HEK293 (cell line): Measurements from ENCODE around the gene FOXF2.

Experiments used
- CTCF ChIA-PET: fragments of 350-600 bp; formaldehyde crosslinking; extraction: SDS; loops from one replicate; lab custom pipeline; 2021; ENCODE audit warnings: antibody characterized with exemption; lab: Yijun Ruan, JAX
- POLR2A ChIA-PET: fragments of 300-600 bp; formaldehyde crosslinking; extraction: SDS; loops from one replicate; lab custom pipeline; 2020; ENCODE audit warnings: antibody characterized with exemption, inconsistent platforms; lab: Yijun Ruan, JAX
- H3K27ac ChIP-seq: fragments of 200-500 bp; sonication (Bioruptor generic); 2 replicates; pipeline ENCODE4 v1.5.1; 2014; ENCODE audit warnings: low read depth, low read length, control low read depth, inconsistent platforms; ENCODE audit errors: extremely low read depth
- H3K36me3 ChIP-seq, 2 experiments: fragments of 200-500 bp in 1 of 2; sonication (Bioruptor generic) in 1 of 2; 1 replicate in 1 of 2; 2 replicates in 1 of 2; pipeline ENCODE4 v1.5.1; 2014 to 2017; ENCODE audit warnings: inconsistent platforms in 2 of 2, low read length in 2 of 2; ENCODE audit not compliant: control insufficient read depth in 2 of 2, insufficient read depth in 1 of 2
- H3K4me1 ChIP-seq: fragments of 200-500 bp; sonication (Bioruptor generic); 2 replicates; pipeline ENCODE4 v1.5.1; 2014; ENCODE audit warnings: mild to moderate bottlenecking, low read length, inconsistent platforms; ENCODE audit not compliant: control insufficient read depth, insufficient read depth
- H3K4me3 ChIP-seq: 2 replicates; pipeline ENCODE4 v1.5.1; 2011; ENCODE audit warnings: low read depth, mild to moderate bottlenecking, control low read depth, low read length, moderate library complexity
- H3K9me3 ChIP-seq: fragments of 200-500 bp; sonication (Bioruptor generic); 2 replicates; pipeline ENCODE4 v1.5.1; 2014; ENCODE audit warnings: low read depth, low read length, inconsistent platforms; ENCODE audit not compliant: control insufficient read depth, insufficient read depth
- KLF10 ChIP-seq: fragments of 450-650 bp; IDR thresholded peaks from 2 replicates; pipeline ENCODE4 v1.5.1; 2018; ENCODE audit warnings: missing biosample characterization, mild to moderate bottlenecking, missing genetic modification characterization
- KLF8 ChIP-seq: fragments of 450-650 bp; formaldehyde crosslinking; IDR thresholded peaks from 2 replicates; pipeline ENCODE4 v1.5.1; 2016; ENCODE audit warnings: missing biosample characterization, missing genetic modification characterization
- SP3 ChIP-seq: fragments of 450-650 bp; formaldehyde crosslinking; IDR thresholded peaks from 2 replicates; pipeline ENCODE4 v1.5.1; 2016; ENCODE audit warnings: missing biosample characterization, missing genetic modification characterization
- TRIM28 ChIP-seq: IDR thresholded peaks from 2 replicates; pipeline ENCODE4 v1.6.1; 2011; ENCODE audit warnings: low read length, control low read depth, borderline replicate concordance
- YY1 ChIP-seq: fragments of 450-650 bp; formaldehyde crosslinking; IDR thresholded peaks from 2 replicates; pipeline ENCODE4 v1.5.1; 2018; ENCODE audit warnings: missing biosample characterization, missing genetic modification characterization
- ZNF184 ChIP-seq: fragments of 450-650 bp; IDR thresholded peaks from 2 replicates; pipeline ENCODE4 v1.5.1; 2018; ENCODE audit warnings: missing biosample characterization, mild to moderate bottlenecking, missing genetic modification characterization
- ZNF214 ChIP-seq: fragments of 450-650 bp; formaldehyde crosslinking; IDR thresholded peaks from 2 replicates; pipeline ENCODE4 v1.5.1; 2017; ENCODE audit warnings: missing biosample characterization, mild to moderate bottlenecking, missing genetic modification characterization, borderline replicate concordance
- ZNF335 ChIP-seq: fragments of 450-650 bp; formaldehyde crosslinking; conservative IDR thresholded peaks from 2 replicates; pipeline ENCODE4 v1.5.1; 2016; ENCODE audit warnings: missing biosample characterization, missing genetic modification characterization
- ZNF391 ChIP-seq: fragments of 450-650 bp; formaldehyde crosslinking; IDR thresholded peaks from 2 replicates; pipeline ENCODE4 v1.5.1; 2016; ENCODE audit warnings: low read depth, missing biosample characterization, missing genetic modification characterization, borderline replicate concordance
- ZNF560 ChIP-seq: fragments of 450-650 bp; formaldehyde crosslinking; IDR thresholded peaks from 2 replicates; pipeline ENCODE4 v1.5.1; 2017; ENCODE audit warnings: missing biosample characterization, missing genetic modification characterization, borderline replicate concordance
- ZNF654 ChIP-seq: fragments of 450-650 bp; formaldehyde crosslinking; IDR thresholded peaks from 2 replicates; pipeline ENCODE4 v1.5.1; 2016; ENCODE audit warnings: low read depth, missing biosample characterization, missing genetic modification characterization
- ZNF658 ChIP-seq: fragments of 450-650 bp; formaldehyde crosslinking; IDR thresholded peaks from 2 replicates; pipeline ENCODE4; 2016; ENCODE audit warnings: missing biosample characterization, missing genetic modification characterization
- ZNF701 ChIP-seq: fragments of 450-650 bp; formaldehyde crosslinking; IDR thresholded peaks from 2 replicates; pipeline ENCODE4 v1.5.1; 2016; ENCODE audit warnings: missing biosample characterization, missing genetic modification characterization
- ZSCAN23 ChIP-seq: fragments of 450-650 bp; formaldehyde crosslinking; IDR thresholded peaks from 2 replicates; pipeline ENCODE4 v1.5.1; 2016; ENCODE audit warnings: missing biosample characterization, missing genetic modification characterization
- TF ChIP-seq, protein P1 (sequence below): fragments of 450-650 bp; formaldehyde crosslinking; IDR thresholded peaks from 2 replicates; pipeline ENCODE4 v1.5.1; 2016; ENCODE audit warnings: missing biosample characterization, missing genetic modification characterization
- TF ChIP-seq, protein P2 (sequence below): fragments of 450-650 bp; formaldehyde crosslinking; IDR thresholded peaks from 2 replicates; pipeline ENCODE4 v1.5.1; 2016; ENCODE audit warnings: missing biosample characterization, missing genetic modification characterization, borderline replicate concordance
- TF ChIP-seq, protein P3 (sequence below): fragments of 450-650 bp; formaldehyde crosslinking; IDR thresholded peaks from 2 replicates; pipeline ENCODE4 v1.5.1; 2017; ENCODE audit warnings: missing biosample characterization, missing genetic modification characterization
- TF ChIP-seq, protein P4 (sequence below): fragments of 450-650 bp; IDR thresholded peaks from 2 replicates; pipeline ENCODE4 v1.5.1; 2018; ENCODE audit warnings: missing biosample characterization, missing genetic modification characterization
- TF ChIP-seq, protein P5 (sequence below): fragments of 450-650 bp; formaldehyde crosslinking; IDR thresholded peaks from 2 replicates; pipeline ENCODE4 v1.5.1; 2016; ENCODE audit warnings: missing biosample characterization, missing genetic modification characterization

FOXF2 gene

DNA sequence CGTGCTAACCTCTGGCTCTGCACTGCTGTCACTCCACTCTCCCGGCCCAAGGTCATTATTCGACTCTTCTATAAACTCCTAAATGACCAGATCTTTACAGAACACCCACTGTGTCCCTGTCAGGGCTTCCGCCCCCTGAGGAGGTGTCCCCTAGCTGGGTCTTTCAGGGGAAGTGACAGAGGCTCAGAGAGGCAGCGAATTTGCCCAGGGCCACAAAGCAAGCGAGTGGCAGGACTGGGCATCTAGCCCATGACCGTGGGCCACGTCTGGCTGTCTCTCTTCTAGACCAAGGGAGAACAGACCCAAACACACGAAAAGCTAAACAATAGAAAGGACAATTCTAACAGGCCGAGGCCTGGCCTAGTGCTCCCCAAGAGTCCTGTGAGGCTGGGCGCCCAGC, 27.4 kb downstream of the FOXF2 start:
- Histone ChIP-seq H3K27ac (no peak overlapping the region), H3K4me1 (no peaks in the 10 kb centered on the region), H3K9me3 (no peaks in the 10 kb centered on the region), H3K4me3 (no peak overlapping the region), H3K36me3 (no peaks in the 10 kb centered on the region)
- CTCF ChIA-PET = no interaction called here
- POLR2A ChIA-PET = no interaction called here
- TF ChIP-seq SP3 (no peak), ZNF184 (tag by site-specific recombination) (no peak), ZNF658 (tag by site-specific recombination) (no peak), ZNF560 (tag by site-specific recombination) (no peak)
- TF ChIP-seq, protein P1, sequence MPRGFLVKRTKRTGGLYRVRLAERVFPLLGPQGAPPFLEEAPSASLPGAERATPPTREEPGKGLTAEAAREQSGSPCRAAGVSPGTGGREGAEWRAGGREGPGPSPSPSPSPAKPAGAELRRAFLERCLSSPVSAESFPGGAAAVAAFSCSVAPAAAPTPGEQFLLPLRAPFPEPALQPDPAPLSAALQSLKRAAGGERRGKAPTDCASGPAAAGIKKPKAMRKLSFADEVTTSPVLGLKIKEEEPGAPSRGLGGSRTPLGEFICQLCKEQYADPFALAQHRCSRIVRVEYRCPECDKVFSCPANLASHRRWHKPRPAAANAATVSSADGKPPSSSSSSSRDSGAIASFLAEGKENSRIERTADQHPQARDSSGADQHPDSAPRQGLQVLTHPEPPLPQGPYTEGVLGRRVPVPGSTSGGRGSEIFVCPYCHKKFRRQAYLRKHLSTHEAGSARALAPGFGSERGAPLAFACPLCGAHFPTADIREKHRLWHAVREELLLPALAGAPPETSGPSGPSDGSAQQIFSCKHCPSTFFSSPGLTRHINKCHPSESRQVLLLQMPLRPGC (tag by site-specific recombination) = no peak

DNA sequence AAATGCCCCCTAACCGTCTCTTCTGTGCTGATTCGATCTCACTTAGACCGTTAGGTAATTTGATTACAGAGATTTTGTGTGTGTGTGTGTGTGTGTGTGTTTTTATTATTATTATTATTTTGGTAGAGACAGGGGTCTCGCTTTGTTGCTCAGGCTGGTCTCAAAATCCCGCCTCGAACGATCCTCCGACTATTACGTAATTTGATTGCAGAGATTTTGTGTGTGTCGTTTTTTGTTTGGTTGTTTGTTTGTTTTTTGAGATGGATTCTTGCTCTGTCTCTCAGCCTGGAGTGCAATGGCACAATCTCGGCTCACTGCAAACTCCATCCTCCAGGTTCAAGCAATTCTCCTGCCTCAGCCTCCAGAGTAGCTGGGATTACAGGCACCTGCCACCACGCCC, 28.3 kb downstream of the FOXF2 start:
- TF ChIP-seq KLF8 (tag by site-specific recombination) (no peak), ZNF391 (tag by site-specific recombination) (no peak), TRIM28 (no peak), ZNF214 (tag by site-specific recombination) (no peak), ZNF654 (tag by site-specific recombination) (no peak), ZNF335 (tag by site-specific recombination) (no peak), YY1 (no peak), ZNF701 (tag by site-specific recombination) (no peak), ZSCAN23 (tag by site-specific recombination) (no peak), KLF10 (tag by site-specific recombination) (no peak)
- TF ChIP-seq, protein P2, sequence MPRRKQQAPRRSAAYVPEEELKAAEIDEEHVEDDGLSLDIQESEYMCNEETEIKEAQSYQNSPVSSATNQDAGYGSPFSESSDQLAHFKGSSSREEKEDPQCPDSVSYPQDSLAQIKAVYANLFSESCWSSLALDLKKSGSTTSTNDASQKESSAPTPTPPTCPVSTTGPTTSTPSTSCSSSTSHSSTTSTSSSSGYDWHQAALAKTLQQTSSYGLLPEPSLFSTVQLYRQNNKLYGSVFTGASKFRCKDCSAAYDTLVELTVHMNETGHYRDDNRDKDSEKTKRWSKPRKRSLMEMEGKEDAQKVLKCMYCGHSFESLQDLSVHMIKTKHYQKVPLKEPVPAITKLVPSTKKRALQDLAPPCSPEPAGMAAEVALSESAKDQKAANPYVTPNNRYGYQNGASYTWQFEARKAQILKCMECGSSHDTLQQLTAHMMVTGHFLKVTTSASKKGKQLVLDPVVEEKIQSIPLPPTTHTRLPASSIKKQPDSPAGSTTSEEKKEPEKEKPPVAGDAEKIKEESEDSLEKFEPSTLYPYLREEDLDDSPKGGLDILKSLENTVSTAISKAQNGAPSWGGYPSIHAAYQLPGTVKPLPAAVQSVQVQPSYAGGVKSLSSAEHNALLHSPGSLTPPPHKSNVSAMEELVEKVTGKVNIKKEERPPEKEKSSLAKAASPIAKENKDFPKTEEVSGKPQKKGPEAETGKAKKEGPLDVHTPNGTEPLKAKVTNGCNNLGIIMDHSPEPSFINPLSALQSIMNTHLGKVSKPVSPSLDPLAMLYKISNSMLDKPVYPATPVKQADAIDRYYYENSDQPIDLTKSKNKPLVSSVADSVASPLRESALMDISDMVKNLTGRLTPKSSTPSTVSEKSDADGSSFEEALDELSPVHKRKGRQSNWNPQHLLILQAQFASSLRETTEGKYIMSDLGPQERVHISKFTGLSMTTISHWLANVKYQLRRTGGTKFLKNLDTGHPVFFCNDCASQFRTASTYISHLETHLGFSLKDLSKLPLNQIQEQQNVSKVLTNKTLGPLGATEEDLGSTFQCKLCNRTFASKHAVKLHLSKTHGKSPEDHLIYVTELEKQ (tag by site-specific recombination) = no peak
- TF ChIP-seq, protein P3, sequence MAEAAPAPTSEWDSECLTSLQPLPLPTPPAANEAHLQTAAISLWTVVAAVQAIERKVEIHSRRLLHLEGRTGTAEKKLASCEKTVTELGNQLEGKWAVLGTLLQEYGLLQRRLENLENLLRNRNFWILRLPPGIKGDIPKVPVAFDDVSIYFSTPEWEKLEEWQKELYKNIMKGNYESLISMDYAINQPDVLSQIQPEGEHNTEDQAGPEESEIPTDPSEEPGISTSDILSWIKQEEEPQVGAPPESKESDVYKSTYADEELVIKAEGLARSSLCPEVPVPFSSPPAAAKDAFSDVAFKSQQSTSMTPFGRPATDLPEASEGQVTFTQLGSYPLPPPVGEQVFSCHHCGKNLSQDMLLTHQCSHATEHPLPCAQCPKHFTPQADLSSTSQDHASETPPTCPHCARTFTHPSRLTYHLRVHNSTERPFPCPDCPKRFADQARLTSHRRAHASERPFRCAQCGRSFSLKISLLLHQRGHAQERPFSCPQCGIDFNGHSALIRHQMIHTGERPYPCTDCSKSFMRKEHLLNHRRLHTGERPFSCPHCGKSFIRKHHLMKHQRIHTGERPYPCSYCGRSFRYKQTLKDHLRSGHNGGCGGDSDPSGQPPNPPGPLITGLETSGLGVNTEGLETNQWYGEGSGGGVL (tag by site-specific recombination) = no peak
- TF ChIP-seq, protein P4, sequence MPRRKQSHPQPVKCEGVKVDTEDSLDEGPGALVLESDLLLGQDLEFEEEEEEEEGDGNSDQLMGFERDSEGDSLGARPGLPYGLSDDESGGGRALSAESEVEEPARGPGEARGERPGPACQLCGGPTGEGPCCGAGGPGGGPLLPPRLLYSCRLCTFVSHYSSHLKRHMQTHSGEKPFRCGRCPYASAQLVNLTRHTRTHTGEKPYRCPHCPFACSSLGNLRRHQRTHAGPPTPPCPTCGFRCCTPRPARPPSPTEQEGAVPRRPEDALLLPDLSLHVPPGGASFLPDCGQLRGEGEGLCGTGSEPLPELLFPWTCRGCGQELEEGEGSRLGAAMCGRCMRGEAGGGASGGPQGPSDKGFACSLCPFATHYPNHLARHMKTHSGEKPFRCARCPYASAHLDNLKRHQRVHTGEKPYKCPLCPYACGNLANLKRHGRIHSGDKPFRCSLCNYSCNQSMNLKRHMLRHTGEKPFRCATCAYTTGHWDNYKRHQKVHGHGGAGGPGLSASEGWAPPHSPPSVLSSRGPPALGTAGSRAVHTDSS = no peak
- TF ChIP-seq, protein P5, sequence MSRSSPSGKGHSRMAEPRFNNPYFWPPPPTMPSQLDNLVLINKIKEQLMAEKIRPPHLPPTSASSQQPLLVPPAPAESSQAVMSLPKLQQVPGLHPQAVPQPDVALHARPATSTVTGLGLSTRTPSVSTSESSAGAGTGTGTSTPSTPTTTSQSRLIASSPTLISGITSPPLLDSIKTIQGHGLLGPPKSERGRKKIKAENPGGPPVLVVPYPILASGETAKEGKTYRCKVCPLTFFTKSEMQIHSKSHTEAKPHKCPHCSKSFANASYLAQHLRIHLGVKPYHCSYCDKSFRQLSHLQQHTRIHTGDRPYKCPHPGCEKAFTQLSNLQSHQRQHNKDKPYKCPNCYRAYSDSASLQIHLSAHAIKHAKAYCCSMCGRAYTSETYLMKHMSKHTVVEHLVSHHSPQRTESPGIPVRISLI (tag by site-specific recombination) = no peak
- Histone ChIP-seq H3K4me1 (no peaks in the 10 kb centered on the region), H3K9me3 (no peaks in the 10 kb centered on the region), H3K36me3 (no peaks in the 10 kb centered on the region), H3K27ac (no peak overlapping the region), H3K4me3 (no peak overlapping the region)
- ChIA-PET POLR2A (interaction anchor here (0.7 kb wide), 1 partner anchor 312 kb away, joined by 8 read pairs; no protein-coding TSS in a partner anchor), CTCF (interaction anchor here (0.9 to 1.6 kb wide), 2 partner anchors 19 to 21 kb away, joined by 3 to 4 read pairs; no protein-coding TSS in a partner anchor)
